ENCODE measurements around the gene KRT6A. TPM values are rescaled to one million over a fixed set of nuclear protein-coding genes. Genes with fewer than 3 reads are reported as not detected.

KRT6A gene
- total RNA-seq, 5 donors from 2014 or later (not counting 1 experiment from before 2014, with no cell fraction given), result not detected

DNA sequence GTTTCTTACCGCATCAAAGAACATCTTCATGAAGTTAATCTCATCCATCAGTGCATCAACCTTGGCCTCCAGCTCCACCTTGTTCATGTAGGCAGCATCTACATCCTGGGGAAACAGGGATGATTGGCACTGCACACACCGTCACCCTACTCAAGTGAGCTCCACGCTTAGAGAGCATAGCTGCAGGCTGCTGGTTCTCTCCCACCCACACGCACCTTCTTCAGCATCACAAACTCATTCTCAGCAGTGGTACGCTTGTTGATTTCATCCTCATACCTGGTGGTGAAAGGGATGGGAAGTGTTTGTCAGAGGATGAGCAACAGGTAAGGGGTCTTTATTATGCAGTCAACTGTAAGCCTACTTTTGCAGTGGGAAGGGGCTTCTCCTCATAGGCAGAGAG is 24.8 kb upstream of the KRT6A start:
- ATAC-seq (replicated peaks in 1 of 4) (no peak), DNase-seq (no peak)
- Mint-ChIP-seq H3K27ac (no peak overlapping the region), H3K36me3 (no peaks in the 10 kb centered on the region), H3K9me3 (no peaks in the 10 kb centered on the region), H3K4me1 (no peaks in the 10 kb centered on the region), H3K27me3 (peaks cover 4 to 9% of the 10 kb centered on the region in 2 donors), H3K4me3 (no peak overlapping the region)
- POLR2A ChIA-PET, result no interaction called here
- Histone ChIP-seq H3K27me3 (replicated peaks in 1 of 2; ENCODE audit: control insufficient read depth in 2 of 2, extremely low read depth in 1 of 2, insufficient read depth in 2 of 2, low read length in 1 of 2) (peaks cover 0 to 23% of the 10 kb centered on the region in 2 experiments), H3K9me3 (no peaks in the 10 kb centered on the region), H3K36me3 (ENCODE audit: control insufficient read depth in 2 of 2, extremely low read depth in 1 of 2, insufficient read depth in 1 of 2, low read length in 1 of 2) (no peaks in the 10 kb centered on the region), H3K4me3 (ENCODE audit: control insufficient read depth in 1 of 2, extremely low read depth in 1 of 2, low read length in 1 of 2) (no peak overlapping the region), H3K27ac (ENCODE audit: low read length) (no peak overlapping the region), H3K4me1 (ENCODE audit: control insufficient read depth in 1 of 2, extremely low read depth in 1 of 2, insufficient read depth in 2 of 2, low read length in 2 of 2) (no peaks in the 10 kb centered on the region)
- CTCF ChIA-PET, result no interaction called here
- WGBS (ENCODE audit: insufficient coverage), result 94% methylated on average over 2 of the region's 5 CpGs

DNA sequence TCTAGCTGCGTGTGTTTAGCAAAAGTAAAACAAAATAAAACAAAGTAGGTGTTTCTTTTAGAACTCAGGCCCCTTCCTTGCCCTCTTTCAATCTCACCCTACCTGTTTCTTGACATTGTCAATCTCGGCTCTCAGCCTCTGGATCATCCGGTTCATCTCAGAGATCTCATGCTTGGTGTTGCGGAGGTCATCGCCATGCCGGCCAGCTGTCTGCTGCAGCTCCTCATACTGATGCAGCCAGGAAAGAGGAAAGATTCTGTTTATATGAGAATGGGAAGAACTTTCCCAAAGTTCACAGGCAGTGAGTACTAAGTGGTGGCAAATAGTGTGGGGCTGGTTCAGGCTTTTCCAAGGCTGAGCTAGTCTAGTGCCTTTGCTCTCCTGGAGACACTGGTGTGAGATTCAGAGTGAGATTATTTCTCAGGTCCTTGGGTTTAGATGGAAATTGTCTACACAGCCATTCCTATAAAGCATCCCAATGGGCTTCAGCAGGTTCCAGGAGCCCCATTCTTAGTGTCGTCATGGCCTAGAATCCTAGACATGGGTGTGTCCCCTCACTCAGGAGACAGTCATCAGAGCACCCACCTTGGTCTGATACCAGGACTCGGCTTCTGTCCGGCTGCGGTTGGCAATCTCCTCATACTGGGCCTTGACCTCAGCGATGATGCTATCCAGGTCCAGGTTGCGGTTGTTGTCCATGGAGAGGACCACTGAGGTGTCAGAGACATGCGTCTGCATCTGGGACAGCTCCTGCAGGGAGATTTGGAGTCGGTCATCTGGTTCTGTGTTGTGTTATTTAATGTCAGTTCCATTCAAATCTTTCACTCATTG is 24.2 kb upstream of the KRT6A start:
- DNase-seq (no peak), ATAC-seq (replicated peaks in 1 of 4) (no peak)
- WGBS (ENCODE audit: insufficient coverage), result 88% methylated on average over 11 of the region's 14 CpGs
- no peak overlapping the region for H3K27ac Mint-ChIP-seq
- Histone ChIP-seq H3K27ac (ENCODE audit: low read length) (no peak overlapping the region), H3K9me3 (no peaks in the 10 kb centered on the region), H3K27me3 (replicated peaks in 1 of 2; ENCODE audit: control insufficient read depth in 2 of 2, extremely low read depth in 1 of 2, insufficient read depth in 2 of 2, low read length in 1 of 2) (peaks cover 3 to 22% of the 10 kb centered on the region in 2 experiments), H3K4me3 (ENCODE audit: control insufficient read depth in 1 of 2, extremely low read depth in 1 of 2, low read length in 1 of 2) (no peak overlapping the region), H3K4me1 (ENCODE audit: control insufficient read depth in 1 of 2, extremely low read depth in 1 of 2, insufficient read depth in 2 of 2, low read length in 2 of 2) (no peaks in the 10 kb centered on the region), H3K36me3 (ENCODE audit: control insufficient read depth in 2 of 2, extremely low read depth in 1 of 2, insufficient read depth in 1 of 2, low read length in 1 of 2) (no peaks in the 10 kb centered on the region)
- no peaks in the 10 kb centered on the region for H3K4me1 Mint-ChIP-seq
- ChIA-PET POLR2A (no interaction called here), CTCF (no interaction called here)
- no peak overlapping the region for H3K4me3 Mint-ChIP-seq
- no peaks in the 10 kb centered on the region for H3K9me3 Mint-ChIP-seq
- no peaks in the 10 kb centered on the region for H3K36me3 Mint-ChIP-seq
- peaks cover 4 to 8% of the 10 kb centered on the region in 2 donors for H3K27me3 Mint-ChIP-seq

DNA sequence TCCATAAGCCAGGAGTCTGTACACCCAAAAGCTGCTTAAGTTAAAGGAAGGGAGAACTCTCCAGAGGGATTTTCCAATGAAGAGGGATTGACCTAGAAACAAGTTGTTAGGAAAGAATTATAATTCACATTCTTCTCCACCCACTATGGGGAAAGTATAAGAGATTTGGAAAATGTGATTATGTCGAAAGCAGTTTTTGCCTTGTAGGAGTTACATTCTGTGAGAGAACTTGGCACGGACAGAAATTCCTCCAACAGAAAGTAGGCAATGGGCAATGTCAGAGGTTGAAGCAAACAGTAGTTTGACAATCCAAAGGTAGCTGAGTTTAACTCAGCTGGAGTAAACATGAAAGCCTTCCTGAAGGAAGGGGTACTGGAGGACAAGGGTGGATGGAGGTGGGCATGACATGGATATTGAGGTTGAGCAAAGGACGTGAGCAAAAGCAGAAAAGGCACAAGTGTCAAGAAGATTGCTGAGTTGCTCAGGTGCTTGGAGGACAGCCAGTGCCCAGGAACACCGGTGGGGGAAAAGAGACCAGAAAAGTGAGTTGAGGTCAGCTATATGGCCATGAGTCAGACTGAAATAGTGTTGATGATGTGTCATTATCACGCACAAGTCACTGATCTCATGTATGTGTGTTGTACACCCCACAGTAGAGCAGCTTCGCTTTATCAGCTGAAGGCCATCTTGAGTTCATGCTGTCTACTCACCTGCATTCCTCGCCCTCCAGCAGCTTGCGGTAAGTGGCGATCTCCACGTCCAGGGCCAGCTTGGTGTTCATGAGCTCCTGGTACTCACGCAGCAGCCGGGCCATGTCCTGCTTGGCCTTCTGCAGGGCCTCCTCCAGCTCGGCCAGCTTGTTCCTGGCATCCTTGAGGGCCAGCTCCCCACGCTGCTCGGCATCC is 23.1 kb upstream of the KRT6A start:
- Histone ChIP-seq H3K9me3 (no peaks in the 10 kb centered on the region), H3K36me3 (ENCODE audit: control insufficient read depth in 2 of 2, extremely low read depth in 1 of 2, insufficient read depth in 1 of 2, low read length in 1 of 2) (no peaks in the 10 kb centered on the region), H3K4me3 (ENCODE audit: control insufficient read depth in 1 of 2, extremely low read depth in 1 of 2, low read length in 1 of 2) (no peak overlapping the region), H3K4me1 (ENCODE audit: control insufficient read depth in 1 of 2, extremely low read depth in 1 of 2, insufficient read depth in 2 of 2, low read length in 2 of 2) (no peaks in the 10 kb centered on the region), H3K27ac (ENCODE audit: low read length) (no peak overlapping the region), H3K27me3 (replicated peaks in 1 of 2; ENCODE audit: control insufficient read depth in 2 of 2, extremely low read depth in 1 of 2, insufficient read depth in 2 of 2, low read length in 1 of 2) (peaks cover 3 to 23% of the 10 kb centered on the region in 2 experiments)
- ATAC-seq (replicated peaks in 1 of 4), result no peak
- H3K27ac Mint-ChIP-seq, result no peak overlapping the region
- WGBS (ENCODE audit: insufficient coverage), result 87% methylated on average over 12 of the region's 15 CpGs
- CTCF ChIA-PET, result no interaction called here
- no peaks in the 10 kb centered on the region for H3K36me3 Mint-ChIP-seq
- peaks cover 0 to 4% (median 3%) of the 10 kb centered on the region in 3 donors for H3K9me3 Mint-ChIP-seq
- POLR2A ChIA-PET, result no interaction called here
- H3K4me1 Mint-ChIP-seq, result no peaks in the 10 kb centered on the region
- DNase-seq, result no peak
- H3K27me3 Mint-ChIP-seq, result peaks cover 5 to 6% of the 10 kb centered on the region in 2 donors
- H3K4me3 Mint-ChIP-seq, result no peak overlapping the region

DNA sequence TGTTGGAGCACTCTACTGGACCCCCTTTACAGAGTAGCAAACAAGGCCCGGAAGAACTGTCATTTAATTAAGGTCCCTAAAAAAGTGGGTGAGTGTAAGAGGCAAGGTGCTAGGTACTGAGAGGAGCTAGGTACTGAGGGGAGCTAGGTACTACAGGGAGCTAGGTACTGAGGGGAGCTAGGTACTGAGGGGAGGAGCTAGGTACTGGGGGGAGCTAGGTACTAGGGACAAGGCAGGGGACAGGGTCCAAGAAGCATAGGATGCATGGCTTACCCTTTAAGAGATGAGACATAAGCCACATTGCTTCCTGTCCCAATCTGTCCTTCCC is 22.2 kb upstream of the KRT6A start:
- no peak for DNase-seq
- CTCF ChIA-PET, result no interaction called here

DNA sequence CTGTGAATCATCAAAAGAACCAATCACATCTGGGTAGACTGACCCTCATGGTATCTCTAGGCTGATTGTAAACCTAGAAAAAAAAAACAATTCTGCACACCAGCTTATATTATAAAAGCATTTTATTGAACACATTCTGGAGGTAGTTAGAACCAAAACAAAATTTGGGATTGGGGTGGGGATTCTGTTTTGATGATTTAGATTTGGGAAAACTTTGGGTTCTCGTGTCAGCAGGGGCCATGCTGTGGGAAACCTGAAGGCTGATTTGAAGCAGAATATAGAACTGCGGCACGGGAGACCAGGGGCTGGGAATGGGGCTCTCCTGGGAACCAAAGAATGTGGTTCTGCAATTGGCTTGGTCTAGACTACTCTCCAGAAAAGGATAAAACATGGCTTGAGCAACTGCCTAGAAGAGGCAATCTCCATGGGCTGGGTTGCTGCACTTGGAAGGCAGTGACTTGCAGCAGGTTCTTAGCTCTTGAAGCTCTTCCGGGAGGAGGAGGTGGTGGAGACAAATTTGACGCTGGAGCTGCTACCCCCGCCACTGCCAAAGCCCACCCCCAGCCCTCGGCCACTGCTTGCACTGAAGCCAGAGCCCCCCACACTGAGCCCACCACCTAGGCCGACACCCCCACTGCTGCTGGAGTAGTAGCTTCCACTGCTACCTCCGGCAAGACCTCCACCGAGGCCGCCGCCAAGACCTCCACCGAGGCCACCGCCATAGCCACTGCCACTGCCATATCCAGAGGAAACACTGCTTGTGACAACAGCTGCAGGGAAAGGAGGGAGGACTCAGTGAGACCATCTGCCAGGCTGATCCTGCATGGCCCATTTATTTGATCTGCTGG is 21.6 kb upstream of the KRT6A start:
- H3K4me1 ChIP-seq (ENCODE audit: control insufficient read depth in 1 of 2, extremely low read depth in 1 of 2, insufficient read depth in 2 of 2, low read length in 2 of 2), result no peaks in the 10 kb centered on the region
- no peak overlapping the region for H3K27ac ChIP-seq (ENCODE audit: low read length)
- Mint-ChIP-seq H3K27ac (no peak overlapping the region), H3K36me3 (no peaks in the 10 kb centered on the region), H3K9me3 (peaks cover 0 to 9% (median 6%) of the 10 kb centered on the region in 3 donors), H3K4me1 (no peaks in the 10 kb centered on the region), H3K27me3 (peaks cover 12 to 13% of the 10 kb centered on the region in 2 donors), H3K4me3 (no peak overlapping the region)
- H3K27me3 ChIP-seq (replicated peaks in 1 of 2; ENCODE audit: control insufficient read depth in 2 of 2, extremely low read depth in 1 of 2, insufficient read depth in 2 of 2, low read length in 1 of 2), result peaks cover 3 to 20% of the 10 kb centered on the region in 2 experiments
- DNase-seq (no peak), ATAC-seq (replicated peaks in 1 of 4) (no peak)
- POLR2A ChIA-PET, result no interaction called here
- no peaks in the 10 kb centered on the region for H3K9me3 ChIP-seq
- 97% methylated on average over 8 of the region's 14 CpGs for WGBS (ENCODE audit: insufficient coverage)
- CTCF ChIA-PET, result no interaction called here
- H3K4me3 ChIP-seq (ENCODE audit: control insufficient read depth in 1 of 2, extremely low read depth in 1 of 2, low read length in 1 of 2), result no peak overlapping the region
- no peaks in the 10 kb centered on the region for H3K36me3 ChIP-seq (ENCODE audit: control insufficient read depth in 2 of 2, extremely low read depth in 1 of 2, insufficient read depth in 1 of 2, low read length in 1 of 2)

More for the DNA sequence above, 22.2 kb upstream of the KRT6A start:
- Mint-ChIP-seq H3K9me3 (peaks cover 0 to 7% (median 6%) of the 10 kb centered on the region in 3 donors), H3K4me3 (no peak overlapping the region), H3K27me3 (peaks cover 6 to 8% of the 10 kb centered on the region in 2 donors), H3K27ac (no peak overlapping the region), H3K4me1 (no peaks in the 10 kb centered on the region), H3K36me3 (no peaks in the 10 kb centered on the region)
- POLR2A ChIA-PET, result no interaction called here
- no peak for ATAC-seq (replicated peaks in 1 of 4)
- Histone ChIP-seq H3K27ac (ENCODE audit: low read length) (no peak overlapping the region), H3K9me3 (no peaks in the 10 kb centered on the region), H3K4me3 (ENCODE audit: control insufficient read depth in 1 of 2, extremely low read depth in 1 of 2, low read length in 1 of 2) (no peak overlapping the region), H3K4me1 (ENCODE audit: control insufficient read depth in 1 of 2, extremely low read depth in 1 of 2, insufficient read depth in 2 of 2, low read length in 2 of 2) (no peaks in the 10 kb centered on the region), H3K36me3 (ENCODE audit: control insufficient read depth in 2 of 2, extremely low read depth in 1 of 2, insufficient read depth in 1 of 2, low read length in 1 of 2) (no peaks in the 10 kb centered on the region), H3K27me3 (replicated peaks in 1 of 2; ENCODE audit: control insufficient read depth in 2 of 2, extremely low read depth in 1 of 2, insufficient read depth in 2 of 2, low read length in 1 of 2) (peaks cover 3 to 22% of the 10 kb centered on the region in 2 experiments)
- 100% methylated on average over 1 of the region's 1 CpG for WGBS (ENCODE audit: insufficient coverage)

DNA sequence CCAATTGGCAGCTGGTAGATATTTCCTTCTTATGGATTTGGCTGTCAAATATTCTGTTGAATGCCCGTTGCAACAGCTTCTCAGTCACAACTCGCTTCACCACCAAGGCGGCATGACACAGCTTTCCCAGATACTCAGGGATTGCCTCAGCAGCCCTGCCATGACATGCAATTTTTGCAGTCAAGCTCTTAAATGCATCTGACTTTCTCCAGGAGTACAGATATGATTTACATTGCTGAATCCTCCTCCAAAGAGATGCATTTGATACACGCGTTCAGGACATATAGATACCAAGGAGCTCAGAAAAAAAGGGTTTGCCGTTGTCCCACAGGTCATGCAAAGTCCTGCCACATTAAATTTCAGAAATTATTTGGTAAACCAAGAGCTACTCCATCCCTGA is 20.7 kb upstream of the KRT6A start:
- Mint-ChIP-seq H3K36me3 (no peaks in the 10 kb centered on the region), H3K4me1 (no peaks in the 10 kb centered on the region), H3K4me3 (no peak overlapping the region), H3K27me3 (peaks cover 13 to 14% of the 10 kb centered on the region in 2 donors), H3K27ac (no peak overlapping the region), H3K9me3 (peaks cover 0 to 9% (median 6%) of the 10 kb centered on the region in 3 donors)
- Histone ChIP-seq H3K27ac (ENCODE audit: low read length) (no peak overlapping the region), H3K4me3 (ENCODE audit: control insufficient read depth in 1 of 2, extremely low read depth in 1 of 2, low read length in 1 of 2) (no peak overlapping the region), H3K4me1 (ENCODE audit: control insufficient read depth in 1 of 2, extremely low read depth in 1 of 2, insufficient read depth in 2 of 2, low read length in 2 of 2) (no peaks in the 10 kb centered on the region), H3K36me3 (ENCODE audit: control insufficient read depth in 2 of 2, extremely low read depth in 1 of 2, insufficient read depth in 1 of 2, low read length in 1 of 2) (no peaks in the 10 kb centered on the region), H3K27me3 (replicated peaks in 1 of 2; ENCODE audit: control insufficient read depth in 2 of 2, extremely low read depth in 1 of 2, insufficient read depth in 2 of 2, low read length in 1 of 2) (peaks cover 3 to 20% of the 10 kb centered on the region in 2 experiments), H3K9me3 (no peaks in the 10 kb centered on the region)
- DNase-seq (no peak), ATAC-seq (replicated peaks in 1 of 4) (no peak)
- 85% methylated on average over 6 of the region's 6 CpGs for WGBS (ENCODE audit: insufficient coverage)
- ChIA-PET POLR2A (no interaction called here), CTCF (interaction anchor here in 1 of 2 donors (0.6 kb wide), 1 partner anchor 100 kb away, joined by 4 read pairs; no protein-coding TSS in a partner anchor)
